Heart right ventricle (tissue), 16 donors: Measurements from ENCODE around the gene ZMPSTE24. TPM values are rescaled to one million over a fixed set of nuclear protein-coding genes. Genes with fewer than 3 reads are reported as not detected.

Source experiments
- ATAC-seq, 8 donors: fragments of 200-7000 bp; cut with Tn5 transposase; one replicate each; pipeline ENCODE4 v1.9.1; 2020; ENCODE audit warnings: mild to moderate bottlenecking in 8 of 8, moderate library complexity in 8 of 8, moderate number of reproducible peaks in 1 of 8
- DNase-seq, 2 donors: peaks; one replicate each; pipeline ENCODE4 v3.0.0-alpha.2; 2020
- H3K27ac ChIP-seq, 10 donors: fragments of 200-600 bp; sonication (generic) in 2 of 10; one replicate each; pipeline versions ENCODE4 v1.5.0 to v1.8.0; 2020 to 2022; ENCODE audit warnings: mild to moderate bottlenecking in 3 of 10
- H3K27me3 ChIP-seq, 7 donors: fragments of 200-600 bp; one replicate each; pipeline ENCODE4 v1.8.0; 2021 to 2022; ENCODE audit warnings: mild to moderate bottlenecking in 2 of 7
- H3K36me3 ChIP-seq, 9 donors: fragments of 200-600 bp; sonication (generic) in 1 of 9; one replicate each; pipeline versions ENCODE4 v1.5.0 to v1.8.0; 2020 to 2022; ENCODE audit warnings: mild to moderate bottlenecking in 2 of 9
- H3K4me1 ChIP-seq, 9 donors: fragments of 200-600 bp; sonication (generic) in 1 of 9; one replicate each; pipeline versions ENCODE4 v1.5.0 to v1.8.0; 2020 to 2022; ENCODE audit warnings: mild to moderate bottlenecking in 4 of 9
- H3K4me3 ChIP-seq, 10 donors: fragments of 200-600 bp; sonication (generic) in 2 of 10; one replicate each; pipeline versions ENCODE4 v1.5.0 to v1.8.0; 2020 to 2022; ENCODE audit warnings: mild to moderate bottlenecking in 7 of 10, moderate library complexity in 2 of 10
- H3K9me3 ChIP-seq, 11 donors: fragments of 200-600 bp in 10 of 11; sonication (generic) in 2 of 11; one replicate each; pipeline versions ENCODE4 v1.5.0 to v1.8.0; 2013 to 2022; ENCODE audit warnings: mild to moderate bottlenecking in 2 of 11, control low read depth in 1 of 11, moderate library complexity in 1 of 11
- CTCF ChIP-seq, 9 donors: fragments of 200-600 bp; sonication (generic) in 2 of 9; IDR thresholded peaks; one replicate each; pipeline versions ENCODE4 v1.5.0 to v1.8.0; 2021 to 2022; ENCODE audit warnings: antibody characterized with exemption in 9 of 9, mild to moderate bottlenecking in 5 of 9, moderate library complexity in 1 of 9
- WGBS, 2 donors: extraction: QIAGEN DNeasy Blood & Tissue Kit; methylation state at CpG; one replicate each; pipeline ENCODE4 v1.1.7; 2013; ENCODE audit warnings: inconsistent platforms in 1 of 2; 5-methylcytosine and 5-hydroxymethylcytosine counted together
- intact Hi-C, 10 donors: fragments of 100-400 bp; cut with DNase I; formaldehyde crosslinking; loops; one replicate each; pipeline versions ENCODE4 v1.11.1 to v1.14.2; 2022
- polyA plus RNA-seq, 2 donors: library from polyadenylated mRNA; stranded (reverse); fragments of 200-250 nt; gene quantifications; one replicate each; pipeline ENCODE4 v1.2.3, GENCODE V29; 2013
- total RNA-seq, 10 donors: library from RNA; stranded (reverse); fragmentation: NEBNext Ultra II Directional in 3 of 10; extraction: Animal tissue kit (Norgen Biotek cat#: 25700) in 3 of 10; gene quantifications; one replicate each; pipeline versions ENCODE4 v1.2.1 to v1.2.4, GENCODE V29; 2021 to 2023
- donor health status: Arrhythmogenic right ventricular cardiomyopathy.
- donor health status: ischemic (EF 13 %, LVEDD 7.1; RV severe dilation, severe dysfunction).
- donor health status: healthy with polysubstance abuse.
- donor health status: DM: no; HTN: yes; CAD: no.
- donor health status: DM: no; HTN: no; CAD: no.
- donor health status: ischemic (EF 25% LVEDD 6.9; RV normal size, moderate dysfunction).
- donor health status: ischemic (EF 25% LVEDD 5.7; RV mildly dilated, moderate dysfunction).
- donor health status: healthy.
- donor health status: DM: yes; HTN: yes; CAD: no.
- donor health status: Ischemic cardiomyopathy.
- donor health status: ischemic (EF 35%, LVEDD 5.7; RV mildly dilated, moderate dysfunction).
- donor health status: nonischemic (EF 11% LVEDD 7.7; RV severe dilation, severe dysfunction).
- donor health status: DM: yes; HTN: yes; CAD: no.
- donor health status: PGD.
- donor health status: ischemic (EF 29% LVEDD 5.4; RV normal size, mild dysfunction).
- donor health status: nonischemic (EF 23%, LVEDD 6.1; RV moderate dilation, normal function).

Gene ZMPSTE24
- total and polyA plus RNA-seq, 12 donors = 19.9 to 47.5 (median 27.5) TPM

GRCh38 chr1:40221977-40222772, 35.9 kb upstream of the ZMPSTE24 start:
- H3K36me3 ChIP-seq = peaks cover 0 to 68% (median 0%) of the 10 kb centered on the region in 9 donors
- intact Hi-C loops = loop anchor here in 1 of 10 donors (5.0 kb wide), 1 partner anchor 645 kb away; the partner anchor contains the start of gene PABPC4
- 79 to 84% methylated on average over 3 of the region's 3 CpGs for WGBS, 2 donors

GRCh38 chr1:40224040-40224439, 34.0 kb upstream of the ZMPSTE24 start:
- intact Hi-C loops = loop anchor here in 1 of 10 donors (5.0 kb wide), 1 partner anchor 647 kb away; the partner anchor contains the start of gene PABPC4
- WGBS, 2 donors = 96 to 97% methylated on average over 6 of the region's 6 CpGs
- peaks cover 0 to 73% (median 0%) of the 10 kb centered on the region in 9 donors for H3K36me3 ChIP-seq

More at GRCh38 chr1:40221977-40222772, 35.9 kb upstream of the ZMPSTE24 start:
- no peak for TF ChIP-seq CTCF (IDR thresholded peaks at IDR 0.05)
- no peaks in the 10 kb centered on the region for H3K4me1 ChIP-seq
- ATAC-seq (no peak), DNase-seq (no peak)
- no peaks in the 10 kb centered on the region for H3K9me3 ChIP-seq
- H3K4me3 ChIP-seq = no peak overlapping the region
- no peaks in the 10 kb centered on the region for H3K27me3 ChIP-seq
- no peak overlapping the region for H3K27ac ChIP-seq

GRCh38 chr1:40226192-40226591, 31.8 kb upstream of the ZMPSTE24 start:
- no peak overlapping the region for H3K4me3 ChIP-seq
- 78 to 97% methylated on average over 3 of the region's 3 CpGs for WGBS, 2 donors
- ATAC-seq = no peak

More at GRCh38 chr1:40224040-40224439, 34.0 kb upstream of the ZMPSTE24 start:
- H3K9me3 ChIP-seq = no peaks in the 10 kb centered on the region
- H3K4me3 ChIP-seq = no peak overlapping the region
- ATAC-seq (no peak), DNase-seq (no peak)
- H3K27me3 ChIP-seq = no peaks in the 10 kb centered on the region
- no peak overlapping the region for H3K27ac ChIP-seq
- H3K4me1 ChIP-seq = no peaks in the 10 kb centered on the region
- TF ChIP-seq CTCF (IDR thresholded peaks at IDR 0.05) = no peak

GRCh38 chr1:40232444-40232843, 25.6 kb upstream of the ZMPSTE24 start:
- Histone ChIP-seq H3K27ac (no peak overlapping the region), H3K9me3 (peaks cover 0 to 4% (median 0%) of the 10 kb centered on the region in 11 donors), H3K36me3 (peaks cover 0 to 98% (median 43%) of the 10 kb centered on the region in 9 donors), H3K27me3 (no peaks in the 10 kb centered on the region), H3K4me1 (no peaks in the 10 kb centered on the region), H3K4me3 (no peak overlapping the region)
- TF ChIP-seq CTCF (IDR thresholded peaks at IDR 0.05) = no peak
- ATAC-seq (no peak), DNase-seq (no peak)
- intact Hi-C loops = loop anchor here in 1 of 10 donors (10.0 kb wide), 1 partner anchor 68 kb away; the partner anchor contains the start of gene RLF
- WGBS, 2 donors = 89 to 95% methylated on average over 4 of the region's 4 CpGs

More at GRCh38 chr1:40226192-40226591, 31.8 kb upstream of the ZMPSTE24 start:
- no peaks in the 10 kb centered on the region for H3K9me3 ChIP-seq
- H3K4me1 ChIP-seq = no peaks in the 10 kb centered on the region
- H3K27me3 ChIP-seq = no peaks in the 10 kb centered on the region
- no peak overlapping the region for H3K27ac ChIP-seq
- peaks cover 0 to 89% (median under 1%) of the 10 kb centered on the region in 9 donors for H3K36me3 ChIP-seq
- DNase-seq = no peak
- no peak for TF ChIP-seq CTCF (IDR thresholded peaks at IDR 0.05)
- intact Hi-C loops = no loop called here
